GM18858 (cell line): ENCODE measurements around the gene CEACAM6.
"Not testable (repeated sequence)": the region's sequence is repeated elsewhere in the genome, so short reads cannot be mapped to it uniquely, and the experiment has no call there.

Experiments used
- ATAC-seq: cut with Tn5 transposase; IDR thresholded peaks from one replicate; pipeline ENCODE4 v1.9.1; 2021; ENCODE audit not compliant: unreplicated experiment

Gene CEACAM6

DNA sequence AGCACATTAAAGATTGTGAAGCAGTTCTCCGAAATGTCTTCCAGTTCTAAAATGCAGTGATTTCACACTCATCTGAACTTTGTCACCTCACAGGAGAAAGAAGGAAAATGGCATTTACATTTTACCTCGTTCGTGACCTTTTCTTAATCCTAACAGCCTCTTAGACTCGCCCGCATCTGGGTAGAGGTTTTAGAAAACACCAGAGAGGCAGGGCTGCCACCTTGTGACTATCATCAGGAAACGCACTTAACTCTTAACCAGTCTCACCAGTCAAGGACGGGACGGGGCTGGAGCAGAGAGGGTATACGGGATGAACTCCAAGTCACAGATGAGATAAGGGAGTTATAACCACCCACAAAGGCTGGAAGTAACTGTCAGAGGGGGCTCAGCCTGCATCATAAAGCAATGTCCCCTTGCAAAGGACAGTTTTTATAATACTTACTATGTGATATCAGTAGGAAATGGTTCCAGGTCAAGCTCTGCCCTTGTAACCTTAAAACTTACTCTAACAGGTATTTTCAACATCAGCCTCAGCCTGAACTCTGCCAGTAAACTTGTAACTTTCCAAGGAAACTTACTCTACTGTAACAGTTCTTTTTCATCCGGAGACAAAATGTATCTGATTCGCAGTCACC, 8.6 kb upstream of the CEACAM6 start:
- no peak for ATAC-seq

- no peak for ATAC-seq
These were observed 7.3 kb upstream of the CEACAM6 start for GRCh38 chr19:41748012-41748411.

- ATAC-seq = not testable (repeated sequence)
These were observed 4.8 kb upstream of the CEACAM6 start for GRCh38 chr19:41750248-41751134.

GRCh38 chr19:41753159-41753558, 2.2 kb upstream of the CEACAM6 start:
- no peak for ATAC-seq

GRCh38 chr19:41753936-41754529, 1.3 kb upstream of the CEACAM6 start:
- ATAC-seq = no peak

DNA sequence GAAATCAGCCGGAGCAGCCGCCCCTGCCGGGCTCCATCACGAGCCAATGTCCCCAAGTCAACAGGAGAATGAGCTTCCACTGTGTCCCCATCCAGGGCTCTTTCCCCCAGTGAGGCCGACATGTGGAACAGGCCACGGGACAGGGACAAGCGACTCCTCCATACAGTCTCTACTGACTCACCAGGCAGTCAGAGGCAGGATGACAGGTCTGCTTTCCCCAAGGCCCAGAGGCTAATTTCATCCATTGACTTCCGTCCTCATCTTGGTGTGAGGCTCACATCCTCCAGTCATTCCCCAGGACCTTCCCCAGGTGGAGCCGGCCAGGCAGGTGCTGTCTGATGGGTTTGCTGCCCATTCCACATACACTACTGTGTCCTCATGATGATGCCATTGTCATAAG, 3.5 kb downstream of the CEACAM6 start:
- no peak for ATAC-seq

- ATAC-seq = no peak
These were observed 11.8 kb downstream of the CEACAM6 start for GRCh38 chr19:41767115-41767514.

DNA sequence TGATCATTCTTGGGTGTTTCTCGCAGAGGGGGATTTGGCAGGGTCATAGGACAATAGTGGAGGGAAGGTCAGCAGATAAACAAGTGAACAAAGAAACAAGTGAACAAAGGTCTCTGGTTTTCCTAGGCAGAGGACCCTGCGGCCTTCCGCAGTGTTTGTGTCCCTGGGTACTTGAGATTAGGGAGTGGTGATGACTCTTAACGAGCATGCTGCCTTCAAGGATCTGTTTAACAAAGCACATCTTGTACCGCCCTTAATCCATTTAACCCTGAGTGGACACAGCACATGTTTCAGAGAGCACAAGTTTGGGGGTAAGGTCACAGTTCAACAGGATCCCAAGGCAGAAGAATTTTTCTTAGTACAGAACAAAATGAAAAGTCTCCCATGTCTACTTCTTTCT, 12.8 kb downstream of the CEACAM6 start:
- not testable (repeated sequence) for ATAC-seq

GRCh38 chr19:41769608-41770007, 14.3 kb downstream of the CEACAM6 start:
- ATAC-seq = no peak

DNA sequence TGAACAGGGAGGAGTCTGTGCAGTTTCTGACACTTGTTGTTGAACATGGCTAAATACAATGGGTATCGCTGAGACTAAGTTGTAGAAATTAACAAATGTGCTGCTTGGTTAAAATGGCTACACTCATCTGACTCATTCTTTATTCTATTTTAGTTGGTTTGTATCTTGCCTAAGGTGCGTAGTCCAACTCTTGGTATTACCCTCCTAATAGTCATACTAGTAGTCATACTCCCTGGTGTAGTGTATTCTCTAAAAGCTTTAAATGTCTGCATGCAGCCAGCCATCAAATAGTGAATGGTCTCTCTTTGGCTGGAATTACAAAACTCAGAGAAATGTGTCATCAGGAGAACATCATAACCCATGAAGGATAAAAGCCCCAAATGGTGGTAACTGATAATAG, 16.1 kb downstream of the CEACAM6 start:
- no peak for ATAC-seq

DNA sequence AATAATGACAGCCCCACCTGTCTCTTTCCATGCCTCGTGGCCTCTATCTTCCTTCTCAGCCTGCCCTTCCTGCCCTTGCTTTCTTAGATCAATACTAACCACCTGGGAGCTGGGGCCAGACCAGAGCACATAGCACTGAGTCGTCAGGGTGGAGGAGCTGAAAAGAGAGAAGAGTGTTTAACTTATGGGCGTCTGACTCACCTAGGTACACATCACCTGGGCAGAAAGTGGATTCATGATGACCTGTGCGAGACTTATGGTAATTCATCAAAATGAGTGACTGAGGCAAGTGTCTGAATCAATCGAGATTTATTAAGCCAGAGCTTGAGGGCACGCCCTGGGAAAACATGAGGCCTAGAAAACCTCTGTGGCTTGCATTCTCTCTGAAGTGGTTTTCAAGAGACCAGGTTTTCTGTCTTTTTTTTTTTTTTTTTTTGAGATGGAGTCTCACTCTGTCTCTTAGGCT, 19.2 kb downstream of the CEACAM6 start:
- no peak for ATAC-seq

GRCh38 chr19:41776700-41777099, 21.4 kb downstream of the CEACAM6 start:
- ATAC-seq = no peak

GRCh38 chr19:41783612-41784011, 28.3 kb downstream of the CEACAM6 start:
- ATAC-seq = no peak

GRCh38 chr19:41784312-41784711, 29.0 kb downstream of the CEACAM6 start:
- no peak for ATAC-seq

DNA sequence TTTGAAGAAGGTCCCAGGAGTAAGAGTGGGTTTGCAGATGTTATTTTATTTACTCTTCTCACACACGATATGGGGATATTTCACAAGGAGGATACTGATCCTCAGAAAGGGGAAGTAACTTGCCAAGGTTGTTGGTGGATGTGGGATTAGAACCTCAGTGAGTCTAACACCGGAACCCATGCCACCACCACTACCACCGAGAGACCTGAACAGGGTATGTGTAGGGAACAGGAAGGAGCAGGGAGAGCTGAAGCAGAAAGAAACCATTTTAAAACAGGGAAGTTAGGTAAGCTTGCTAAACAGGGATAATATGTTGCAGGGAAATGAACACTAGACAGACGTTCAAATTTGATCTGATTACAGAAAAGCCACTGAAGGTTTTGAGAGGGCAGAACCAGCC, 29.4 kb downstream of the CEACAM6 start:
- no peak for ATAC-seq

DNA sequence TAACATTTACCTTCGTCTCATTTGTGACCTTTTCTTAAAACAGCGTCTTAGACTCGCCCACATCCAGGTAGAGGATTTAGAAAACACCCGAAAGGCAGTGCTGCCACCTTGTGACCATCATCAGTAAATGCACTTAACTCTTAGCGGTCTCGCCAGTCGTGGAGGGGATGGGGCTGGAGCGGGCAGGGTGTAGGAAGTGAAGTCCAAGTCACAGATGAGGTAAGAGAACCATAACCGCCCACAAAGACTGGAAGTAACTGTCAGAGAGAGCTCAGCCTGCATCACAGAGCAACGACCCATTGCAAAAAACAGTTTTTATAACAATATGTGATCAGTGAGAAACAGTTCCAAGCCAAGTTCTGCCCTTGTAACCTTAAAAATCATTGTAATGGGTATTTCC, 30.3 kb downstream of the CEACAM6 start:
- ATAC-seq = no peak

DNA sequence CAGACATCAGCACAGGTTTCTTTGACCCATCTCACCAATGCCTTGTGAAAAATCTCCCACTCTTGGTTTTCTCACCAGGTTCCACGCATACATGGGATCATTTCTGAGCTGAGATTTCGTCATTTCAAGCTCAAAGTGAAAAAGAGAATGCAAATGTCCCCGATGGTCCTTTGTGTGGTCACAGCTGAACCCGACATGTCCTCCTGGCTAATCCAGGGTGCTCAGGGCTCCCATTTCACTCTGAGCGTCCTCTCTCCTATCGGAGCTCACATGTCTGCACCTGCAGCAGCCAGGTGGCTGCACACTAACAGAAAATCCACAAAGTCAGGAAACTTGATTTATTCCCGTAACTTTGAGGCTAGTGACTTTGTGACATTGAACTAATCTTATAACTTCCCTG, 31.7 kb downstream of the CEACAM6 start:
- no peak for ATAC-seq

GRCh38 chr19:41788518-41788917, 33.2 kb downstream of the CEACAM6 start:
- ATAC-seq = not testable (repeated sequence)

DNA sequence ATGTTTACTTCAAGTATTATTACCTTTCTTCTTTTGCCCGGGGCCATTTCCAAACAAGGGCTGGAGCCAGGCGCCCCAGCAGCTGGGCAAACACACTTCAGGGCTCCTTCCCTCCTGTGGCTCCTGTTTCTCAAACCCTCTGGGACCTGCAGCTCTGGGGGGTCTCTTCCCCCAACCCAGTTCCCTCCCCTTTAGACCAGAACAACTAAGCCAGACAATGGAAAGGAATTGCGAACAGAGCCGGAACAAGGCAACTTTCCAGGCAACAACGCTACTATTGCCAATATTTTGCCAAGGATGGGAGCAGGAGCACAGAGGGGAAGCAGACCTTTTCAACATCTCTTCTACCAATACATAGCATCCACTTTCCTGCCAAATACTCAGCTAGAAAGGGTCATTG, 33.7 kb downstream of the CEACAM6 start:
- not testable (repeated sequence) for ATAC-seq

GRCh38 chr19:41792513-41793413, 37.4 kb downstream of the CEACAM6 start:
- no peak for ATAC-seq

DNA sequence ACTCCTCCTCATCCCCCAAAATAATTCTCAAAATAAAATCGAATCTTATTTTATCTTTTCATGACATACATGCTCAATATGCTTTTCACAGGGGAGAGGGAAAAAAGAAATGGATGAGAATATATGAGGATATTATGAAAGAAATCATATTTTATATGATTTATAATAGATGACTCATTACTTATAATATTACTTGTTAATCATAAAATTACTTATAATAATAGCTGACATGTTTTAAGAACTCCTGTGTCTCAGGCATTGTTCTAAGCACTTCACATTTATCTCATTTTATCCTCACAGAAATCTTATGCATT, 38.0 kb downstream of the CEACAM6 start:
- ATAC-seq = no peak
